Endothelial cell of umbilical vein (primary cell): ENCODE measurements around the gene TAF5L. TPM values are rescaled to one million over a fixed set of nuclear protein-coding genes. Genes with fewer than 3 reads are reported as not detected.

Source experiments
- BruUV-seq: library from RNA; stranded (reverse); fragments of 400-500 nt; replicated peaks from 2 replicates; lab custom pipeline; 2021; lab: Mats Ljungman, UMichigan
- CTCF ChIA-PET: fragments of 300-600, 350-600 bp; sonication (Branson Sonifier 250); formaldehyde crosslinking; loops from one replicate; lab custom pipeline; 2021; ENCODE audit warnings: antibody characterized with exemption, inconsistent platforms; lab: Charles Lee
- POLR2A ChIA-PET: fragments of 300-600, 350-600 bp; sonication (Branson Sonifier 250); formaldehyde crosslinking; loops from one replicate; lab custom pipeline; 2021; ENCODE audit warnings: antibody characterized with exemption, inconsistent platforms; lab: Charles Lee
- DNase-seq: peaks from one replicate; pipeline ENCODE4 v3.0.0-alpha.2; 2011; ENCODE audit warnings: low read depth, low spot score
- FAIRE-seq: peaks from 2 replicates; lab custom pipeline; 2011; peaks lifted over from hg19 to GRCh38; lab: Jason Lieb, UNC
- H2AFZ ChIP-seq: 2 replicates; pipeline ENCODE4 v1.6.0; 2012; ENCODE audit warnings: low read depth, low read length, control low read depth, inconsistent platforms
- H3K27ac ChIP-seq: 2 replicates; pipeline ENCODE4 v1.5.1; 2011; ENCODE audit warnings: low read depth, mild to moderate bottlenecking, control low read depth, low read length, moderate library complexity; ENCODE audit not compliant: insufficient read depth
- H3K27me3 ChIP-seq, 2 experiments: 2 replicates each; pipeline versions ENCODE4 v1.6.0 to v1.6.1; 2011; ENCODE audit warnings: low read length in 2 of 2, mixed read lengths in 1 of 2; ENCODE audit not compliant: control insufficient read depth in 2 of 2, insufficient read depth in 2 of 2
- H3K36me3 ChIP-seq, 2 experiments: 2 replicates in 1 of 2; 3 replicates in 1 of 2; pipeline ENCODE4 v1.5.1; 2011; ENCODE audit warnings: low read length in 2 of 2, mild to moderate bottlenecking in 1 of 2, moderate library complexity in 1 of 2; ENCODE audit not compliant: control insufficient read depth in 2 of 2, insufficient read depth in 2 of 2; ENCODE audit errors: extremely low read depth in 1 of 2
- H3K4me1 ChIP-seq: 3 replicates; pipeline ENCODE4 v1.5.1; 2011; ENCODE audit warnings: mild to moderate bottlenecking, low read length; ENCODE audit not compliant: control insufficient read depth, insufficient read depth; ENCODE audit errors: extremely low read depth
- H3K4me2 ChIP-seq: 2 replicates; pipeline ENCODE4 v1.6.1; 2011; ENCODE audit warnings: low read length, control low read depth, mixed read lengths; ENCODE audit not compliant: insufficient read depth
- H3K4me3 ChIP-seq, 3 experiments: fragments of 200-600 bp in 1 of 3; sonication (generic), shearing (Covaris generic) in 1 of 3; replicated peaks in 1 of 3; 2 replicates each; pipeline ENCODE4 v1.5.1; 2011 to 2016; ENCODE audit warnings: control low read depth in 3 of 3, low read length in 3 of 3, mild to moderate bottlenecking in 2 of 3, inconsistent platforms in 1 of 3, low read depth in 1 of 3, moderate library complexity in 1 of 3; ENCODE audit not compliant: insufficient read depth in 1 of 3
- H3K79me2 ChIP-seq: 2 replicates; pipeline ENCODE4 v1.6.0; 2012; ENCODE audit warnings: low read length, inconsistent platforms; ENCODE audit not compliant: control insufficient read depth, insufficient read depth
- H3K9ac ChIP-seq: replicated peaks from 2 replicates; pipeline ENCODE3; 2011; ENCODE audit warnings: low read length, control low read depth; ENCODE audit not compliant: insufficient read depth; ENCODE audit errors: extremely low read depth
- H3K9me1 ChIP-seq: replicated peaks from 3 replicates; pipeline ENCODE4 v1.6.0; 2011; ENCODE audit warnings: mild to moderate bottlenecking, low read length; ENCODE audit not compliant: control insufficient read depth, insufficient read depth; ENCODE audit errors: extremely low read depth
- H3K9me3 ChIP-seq: replicated peaks from 2 replicates; pipeline ENCODE4 v1.5.1; 2012; ENCODE audit warnings: low read length, inconsistent platforms; ENCODE audit not compliant: control insufficient read depth, insufficient read depth
- H4K20me1 ChIP-seq: replicated peaks from 2 replicates; pipeline ENCODE3; 2011; ENCODE audit warnings: mild to moderate bottlenecking, low read length; ENCODE audit not compliant: control insufficient read depth, insufficient read depth; ENCODE audit errors: extremely low read depth
- CTCF ChIP-seq, 2 donors: IDR thresholded peaks; 1 replicate in 1 of 2; 2 replicates in 1 of 2; pipeline ENCODE4 v1.5.1; 2011; ENCODE audit warnings: low read length in 2 of 2, mild to moderate bottlenecking in 2 of 2, moderate library complexity in 2 of 2, control low read depth in 1 of 2, inconsistent platforms in 1 of 2, low read depth in 1 of 2; ENCODE audit not compliant: insufficient read depth in 1 of 2; ENCODE audit errors: extremely low read depth in 1 of 2
- EZH2 ChIP-seq: IDR thresholded peaks from 2 replicates; pipeline ENCODE4 v1.6.1; 2012; ENCODE audit warnings: borderline replicate concordance, low read depth, mild to moderate bottlenecking, moderate library complexity, low read length, inconsistent platforms; ENCODE audit not compliant: severe bottlenecking
- FOS ChIP-seq: IDR thresholded peaks from 2 replicates; pipeline ENCODE4 v1.6.1; 2011; ENCODE audit warnings: mild to moderate bottlenecking, low read length, moderate library complexity, borderline replicate concordance; ENCODE audit not compliant: insufficient read depth
- GATA2 ChIP-seq: IDR thresholded peaks from 2 replicates; pipeline ENCODE4 v1.7.0; 2011; ENCODE audit warnings: low read depth, mild to moderate bottlenecking, moderate library complexity, mixed read lengths, low read length; ENCODE audit not compliant: insufficient read length, insufficient read depth
- JUN ChIP-seq: IDR thresholded peaks from 2 replicates; pipeline ENCODE4 v1.6.1; 2011; ENCODE audit warnings: borderline replicate concordance, low read depth; ENCODE audit not compliant: insufficient read length, insufficient read depth
- MYC ChIP-seq: IDR thresholded peaks from one replicate; pipeline ENCODE4 v1.6.1; 2011; ENCODE audit warnings: mild to moderate bottlenecking, low read depth, low read length
- POLR2A ChIP-seq: IDR thresholded peaks from 2 replicates; pipeline ENCODE4 v1.6.1; 2012; ENCODE audit warnings: low read depth, mild to moderate bottlenecking, control low read depth, low read length
- POLR2AphosphoS5 ChIP-seq: IDR thresholded peaks from 2 replicates; pipeline ENCODE4 v1.6.1; 2012; ENCODE audit warnings: low read depth, mild to moderate bottlenecking, control low read depth, low read length, moderate library complexity; ENCODE audit not compliant: insufficient read depth
- dilution Hi-C: fragments of 300-500 bp; cut with MboI; formaldehyde crosslinking; loops from one replicate; pipeline ENCODE4 v1.15.0; 2019; ENCODE audit warnings: low sequenced_read_pairs; ENCODE audit not compliant: extremely low pct_ligation_motif_present
- intact Hi-C: fragments of 100-400 bp; cut with micrococcal nuclease; formaldehyde crosslinking; loops from one replicate; pipeline ENCODE4 v1.10.0; 2022
- polyA plus RNA-seq, 4 experiments: library from polyadenylated mRNA; depleted of rRNA in 3 of 4; stranded (reverse) in 3 of 4; unstranded in 1 of 4; fragments of >200 nt; gene quantifications; 2 replicates each; pipeline versions ENCODE4 v1.2.1 to v1.2.3, GENCODE V29; 2011 to 2012; ENCODE audit warnings: missing spikeins in 1 of 4
- total RNA-seq: library from RNA; stranded (reverse); gene quantifications from 2 replicates; pipeline ENCODE4 v1.2.3, GENCODE V29; 2021
- TF ChIP-seq, protein P1 (sequence below): IDR thresholded peaks from 2 replicates; pipeline ENCODE4 v1.6.1; 2011; ENCODE audit not compliant: insufficient read depth, insufficient read length

The TAF5L gene
- total and polyA plus RNA-seq, 2 donors (not counting 3 experiments of a cell fraction or from before 2014, with no cell fraction given): 21.1 to 24.8 TPM

GRCh38 chr1:229645324-229645993 is 19.5 kb upstream of the TAF5L start:
- Histone ChIP-seq H3K4me2 (no peak overlapping the region), H3K9me3 (no peaks in the 10 kb centered on the region), H3K9me1 (no peaks in the 10 kb centered on the region), H4K20me1 (no peaks in the 10 kb centered on the region), H3K4me1 (no peaks in the 10 kb centered on the region), H3K79me2 (peaks cover 14% of the 10 kb centered on the region), H3K27ac (no peak overlapping the region), H3K27me3 (no peaks in the 10 kb centered on the region), H2AFZ (no peak overlapping the region), H3K36me3 (peaks cover 13 to 19% of the 10 kb centered on the region in 2 experiments), H3K4me3 (no peak overlapping the region), H3K9ac (no peak overlapping the region)
- CTCF ChIA-PET: interaction anchor here (1.4 kb wide), 1 partner anchor 570 kb away, joined by 4 read pairs; no protein-coding TSS in a partner anchor
- no peak for FAIRE-seq
- dilution Hi-C loops (no loop called here), intact Hi-C loops (no loop called here)
- POLR2A ChIA-PET: no interaction called here
- BruUV-seq: no TSS peak
- DNase-seq: no peak
- no peak for TF ChIP-seq POLR2AphosphoS5
- no peak for TF ChIP-seq MYC
- no peak for TF ChIP-seq JUN
- no peak for TF ChIP-seq CTCF (IDR thresholded peaks at IDR 0.05; ENCODE audit: extremely low read depth in 1 of 2, insufficient read depth in 1 of 2, low read depth in 1 of 2, low read length in 2 of 2)
- TF ChIP-seq, protein P1, sequence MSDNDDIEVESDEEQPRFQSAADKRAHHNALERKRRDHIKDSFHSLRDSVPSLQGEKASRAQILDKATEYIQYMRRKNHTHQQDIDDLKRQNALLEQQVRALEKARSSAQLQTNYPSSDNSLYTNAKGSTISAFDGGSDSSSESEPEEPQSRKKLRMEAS: no peak
- TF ChIP-seq GATA2: no peak
- no peak for TF ChIP-seq EZH2
- no peak for TF ChIP-seq FOS
- TF ChIP-seq POLR2A: no peak
